Measurements from ENCODE around the gene CREB5.

DNA sequence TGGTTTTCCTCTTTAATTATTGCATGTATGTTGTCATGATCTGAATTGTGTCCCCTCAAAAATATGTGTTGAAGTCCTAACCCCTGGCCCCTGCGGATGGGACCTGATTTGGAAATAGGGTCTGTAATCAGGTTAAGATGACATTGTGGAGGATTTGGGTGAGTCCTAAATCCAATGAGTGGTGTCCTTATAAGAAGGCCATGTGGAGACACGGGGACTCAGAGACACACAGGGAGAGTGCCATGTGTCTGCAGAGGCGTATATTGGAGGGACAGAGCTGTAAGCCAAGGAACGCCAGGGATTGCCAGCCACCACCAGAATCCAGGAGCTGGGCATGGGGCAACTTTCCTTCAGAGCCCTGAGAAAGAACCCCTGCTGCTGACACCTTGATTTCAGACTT, 171.9 kb downstream of the CREB5 start:
- no peak for TF ChIP-seq YY1 (IDR thresholded peaks at IDR 0.05; ENCODE audit: low read depth)
- no peak for TF ChIP-seq TEAD4 (IDR thresholded peaks at IDR 0.05)
- TF ChIP-seq TCF12 (IDR thresholded peaks at IDR 0.05; ENCODE audit: low read depth): no peak
- no peak for TF ChIP-seq CREB1 (IDR thresholded peaks at IDR 0.05; ENCODE audit: low read depth)
- TF ChIP-seq FOXM1 (IDR thresholded peaks at IDR 0.05; ENCODE audit: borderline replicate concordance, low read depth): no peak
